Smooth muscle cell (in vitro differentiated cells): ENCODE measurements around the gene RDH13. TPM values are rescaled to one million over a fixed set of nuclear protein-coding genes. Genes with fewer than 3 reads are reported as not detected.
A peak's percentile ranks its signal among the peaks of the same experiment; 100 is the strongest.
"Not testable (repeated sequence)": the region's sequence is repeated elsewhere in the genome, so short reads cannot be mapped to it uniquely, and the experiment has no call there.

Experiments
- DNase-seq: peaks from one replicate; lab custom pipeline; 2025; ENCODE audit not compliant: unreplicated experiment; lab: John Stamatoyannopoulos, UW
- H2AFZ ChIP-seq: fragments of 200-600 bp; sonication (generic); 2 replicates; pipeline ENCODE4 v1.6.0; 2016; ENCODE audit warnings: antibody characterized with exemption, low read depth, mild to moderate bottlenecking
- H3F3A ChIP-seq: fragments of 200-600 bp; sonication (generic); 2 replicates; pipeline ENCODE4 v1.6.0; 2017; ENCODE audit warnings: antibody characterized with exemption, low read depth
- H3K27ac ChIP-seq: fragments of 200-600 bp; sonication (generic); 2 replicates; pipeline ENCODE4 v1.5.1; 2016; ENCODE audit warnings: low read depth, mild to moderate bottlenecking
- H3K27me3 ChIP-seq: fragments of 200-600 bp; sonication (generic); 2 replicates; pipeline ENCODE4 v1.6.1; 2016; ENCODE audit warnings: low read depth, mild to moderate bottlenecking
- H3K36me3 ChIP-seq: fragments of 200-600 bp; sonication (generic); 2 replicates; pipeline ENCODE4 v1.5.1; 2016; ENCODE audit warnings: low read depth
- H3K4me1 ChIP-seq: fragments of 200-600 bp; sonication (generic); 2 replicates; pipeline ENCODE4 v1.5.1; 2016; ENCODE audit warnings: low read depth
- H3K4me2 ChIP-seq: fragments of 200-600 bp; sonication (generic); 2 replicates; pipeline ENCODE4 v1.6.0; 2016; ENCODE audit warnings: mild to moderate bottlenecking
- H3K4me3 ChIP-seq: fragments of 200-600 bp; sonication (generic); 2 replicates; pipeline ENCODE4 v1.5.1; 2016; ENCODE audit warnings: mild to moderate bottlenecking
- H3K79me2 ChIP-seq: fragments of 200-600 bp; sonication (generic); 2 replicates; pipeline ENCODE4 v1.6.0; 2016; ENCODE audit warnings: low read depth, mild to moderate bottlenecking
- H3K9ac ChIP-seq: fragments of 200-600 bp; sonication (generic); 2 replicates; pipeline ENCODE4 v1.6.0; 2016; ENCODE audit warnings: low read depth
- H3K9me3 ChIP-seq: fragments of 200-600 bp; sonication (generic); replicated peaks from 2 replicates; pipeline ENCODE4 v1.5.1; 2016; ENCODE audit warnings: low read depth
- H4K20me1 ChIP-seq: fragments of 200-600 bp; sonication (generic); 2 replicates; pipeline ENCODE4 v1.6.0; 2016; ENCODE audit warnings: low read depth
- WGBS: methylation state at CpG from one replicate; pipeline ENCODE4 v1.1.7; 2016; ENCODE audit warnings: low lambda C conversion rate; 5-methylcytosine and 5-hydroxymethylcytosine counted together
- polyA plus RNA-seq: library from polyadenylated mRNA; unstranded; fragments of >200 nt; fragmentation: Nextera tagmentation; extraction: Ambion mirVana; gene quantifications from 2 replicates; pipeline ENCODE4 v1.2.1, GENCODE V29; 2016
- total RNA-seq: library from RNA; depleted of rRNA; stranded (reverse); fragments of >200 nt; gene quantifications from 2 replicates; pipeline ENCODE4 v1.2.3, GENCODE V29; 2014
- TF ChIP-seq, protein P1 (sequence below): fragments of 200-600 bp; sonication (generic); IDR thresholded peaks from 2 replicates; pipeline ENCODE4 v1.5.1; 2017; ENCODE audit warnings: borderline replicate concordance, mild to moderate bottlenecking, antibody characterized with exemption; ENCODE audit not compliant: insufficient read depth, poor library complexity, severe bottlenecking

Gene RDH13
- total and polyA plus RNA-seq, 2 experiments from 2014 or later, result 9.1 to 13.5 TPM

DNA sequence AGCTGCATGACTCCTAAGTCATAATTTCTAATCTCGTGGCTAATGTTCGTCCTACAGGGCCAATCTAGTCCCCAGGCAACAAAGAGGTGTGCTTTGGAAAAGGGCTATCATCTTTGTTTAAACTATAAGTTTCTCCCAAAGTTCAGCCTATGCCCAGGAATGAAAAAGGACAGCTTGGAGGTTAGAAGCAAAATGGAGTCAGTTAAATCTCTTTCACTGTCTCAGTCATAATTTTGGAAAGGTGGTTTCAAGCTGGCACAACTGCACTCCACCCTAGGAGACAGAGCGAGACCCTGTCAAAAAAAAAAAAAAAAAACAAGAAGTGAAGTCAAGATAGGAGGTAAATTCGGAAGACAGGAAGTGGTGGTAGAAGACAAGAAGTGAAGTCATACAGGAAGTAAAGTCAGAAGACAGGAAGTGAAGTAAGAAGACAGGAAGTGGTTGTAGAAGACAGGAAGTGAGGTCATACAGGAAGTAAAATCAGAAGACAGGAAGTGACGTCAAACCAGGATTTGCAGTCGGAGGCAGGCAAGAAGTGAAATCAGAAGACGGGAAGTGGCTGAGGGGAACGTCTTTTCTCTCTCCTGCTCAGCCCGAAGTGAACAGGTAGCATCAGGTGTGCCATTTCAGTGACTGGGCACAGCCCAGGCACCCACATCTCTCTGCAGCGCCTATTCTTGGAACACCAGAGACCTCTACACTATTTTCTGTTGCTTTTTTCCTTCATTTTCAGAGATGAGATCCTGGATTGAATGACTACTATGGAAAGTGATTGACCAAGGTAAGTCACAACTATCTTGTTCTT is 57.1 kb downstream of the RDH13 start:
- peak overlapping the region; percentile 84 for H3K4me3 ChIP-seq
- H2AFZ ChIP-seq, result no peak overlapping the region
- peak overlapping the region; percentile 91 for H3K9ac ChIP-seq
- 52% methylated on average over 10 of the region's 10 CpGs for WGBS
- H3F3A ChIP-seq, result no peaks in the 10 kb centered on the region
- no peaks in the 10 kb centered on the region for H3K36me3 ChIP-seq
- H3K79me2 ChIP-seq, result no peaks in the 10 kb centered on the region
- H3K27ac ChIP-seq, result peak overlapping the region; percentile 74
- H3K4me2 ChIP-seq, result peak overlapping the region; percentile 84
- no peaks in the 10 kb centered on the region for H4K20me1 ChIP-seq
- TF ChIP-seq, protein P1, sequence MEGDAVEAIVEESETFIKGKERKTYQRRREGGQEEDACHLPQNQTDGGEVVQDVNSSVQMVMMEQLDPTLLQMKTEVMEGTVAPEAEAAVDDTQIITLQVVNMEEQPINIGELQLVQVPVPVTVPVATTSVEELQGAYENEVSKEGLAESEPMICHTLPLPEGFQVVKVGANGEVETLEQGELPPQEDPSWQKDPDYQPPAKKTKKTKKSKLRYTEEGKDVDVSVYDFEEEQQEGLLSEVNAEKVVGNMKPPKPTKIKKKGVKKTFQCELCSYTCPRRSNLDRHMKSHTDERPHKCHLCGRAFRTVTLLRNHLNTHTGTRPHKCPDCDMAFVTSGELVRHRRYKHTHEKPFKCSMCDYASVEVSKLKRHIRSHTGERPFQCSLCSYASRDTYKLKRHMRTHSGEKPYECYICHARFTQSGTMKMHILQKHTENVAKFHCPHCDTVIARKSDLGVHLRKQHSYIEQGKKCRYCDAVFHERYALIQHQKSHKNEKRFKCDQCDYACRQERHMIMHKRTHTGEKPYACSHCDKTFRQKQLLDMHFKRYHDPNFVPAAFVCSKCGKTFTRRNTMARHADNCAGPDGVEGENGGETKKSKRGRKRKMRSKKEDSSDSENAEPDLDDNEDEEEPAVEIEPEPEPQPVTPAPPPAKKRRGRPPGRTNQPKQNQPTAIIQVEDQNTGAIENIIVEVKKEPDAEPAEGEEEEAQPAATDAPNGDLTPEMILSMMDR, result no peak
- DNase-seq, result no peak
- H3K4me1 ChIP-seq, result peaks cover 10% of the 10 kb centered on the region
- no peaks in the 10 kb centered on the region for H3K9me3 ChIP-seq
- H3K27me3 ChIP-seq, result peaks cover 5% of the 10 kb centered on the region

DNA sequence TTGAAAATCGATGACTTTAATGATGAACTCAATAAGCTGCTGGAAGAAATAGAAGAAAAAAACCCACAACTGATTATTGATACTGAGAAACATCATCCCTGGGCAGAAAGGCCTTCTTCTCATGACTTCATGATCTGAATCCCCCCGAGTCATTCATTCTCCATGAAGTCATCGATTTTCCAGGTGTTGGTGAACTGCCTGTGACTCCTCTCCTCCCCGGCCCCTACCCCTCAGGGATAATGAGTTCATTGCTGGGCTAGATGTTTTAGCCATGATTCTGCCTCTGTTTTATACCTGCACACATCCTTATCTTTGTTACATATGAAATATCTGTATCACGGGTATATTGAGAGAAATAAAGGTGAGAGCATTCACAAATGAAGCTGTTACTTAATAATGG is 62.2 kb downstream of the RDH13 start:
- H3K9me3 ChIP-seq, result no peaks in the 10 kb centered on the region
- no peaks in the 10 kb centered on the region for H3F3A ChIP-seq
- no peaks in the 10 kb centered on the region for H3K4me1 ChIP-seq
- TF ChIP-seq, protein P1, result no peak
- DNase-seq, result no peak
- no peak overlapping the region for H3K4me3 ChIP-seq
- no peaks in the 10 kb centered on the region for H3K27me3 ChIP-seq
- H2AFZ ChIP-seq, result no peak overlapping the region
- H4K20me1 ChIP-seq, result no peaks in the 10 kb centered on the region
- no peak overlapping the region for H3K9ac ChIP-seq
- H3K27ac ChIP-seq, result no peak overlapping the region
- H3K4me2 ChIP-seq, result no peak overlapping the region
- WGBS, result 79% methylated on average over 5 of the region's 5 CpGs
- H3K79me2 ChIP-seq, result no peaks in the 10 kb centered on the region
- no peaks in the 10 kb centered on the region for H3K36me3 ChIP-seq

DNA sequence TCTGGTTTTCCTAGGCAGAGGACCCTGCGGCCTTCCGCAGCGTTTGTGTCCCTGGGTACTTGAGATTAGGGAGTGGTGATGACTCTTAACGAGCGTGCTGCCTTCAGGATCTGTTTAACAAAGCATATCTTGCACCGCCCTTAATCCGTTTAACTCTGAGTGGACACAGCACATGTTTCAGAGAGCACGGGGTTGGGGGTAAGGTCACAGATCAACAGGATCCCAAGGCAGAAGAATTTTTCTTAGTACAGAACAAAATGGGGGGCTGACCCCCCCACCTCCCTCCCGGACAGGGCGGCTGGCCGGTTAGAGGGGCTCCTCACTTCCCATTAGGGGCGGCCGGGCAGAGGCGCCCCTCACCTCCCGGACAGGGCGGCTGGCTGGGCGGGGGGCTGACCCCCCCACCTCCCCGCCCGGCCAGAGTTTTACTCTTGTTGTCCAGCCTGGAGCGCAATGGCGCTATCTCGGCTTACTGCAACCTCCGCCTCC is 64.2 kb downstream of the RDH13 start:
- H3K9ac ChIP-seq, H3K79me2 ChIP-seq, H3K36me3 ChIP-seq, H4K20me1 ChIP-seq, H3K4me2 ChIP-seq, H3K27ac ChIP-seq, H3K4me1 ChIP-seq, H3K27me3 ChIP-seq, H2AFZ ChIP-seq, H3F3A ChIP-seq, H3K4me3 ChIP-seq, H3K9me3 ChIP-seq, DNase-seq: not testable (repeated sequence)
- 73% methylated on average over 19 of the region's 23 CpGs for WGBS

DNA sequence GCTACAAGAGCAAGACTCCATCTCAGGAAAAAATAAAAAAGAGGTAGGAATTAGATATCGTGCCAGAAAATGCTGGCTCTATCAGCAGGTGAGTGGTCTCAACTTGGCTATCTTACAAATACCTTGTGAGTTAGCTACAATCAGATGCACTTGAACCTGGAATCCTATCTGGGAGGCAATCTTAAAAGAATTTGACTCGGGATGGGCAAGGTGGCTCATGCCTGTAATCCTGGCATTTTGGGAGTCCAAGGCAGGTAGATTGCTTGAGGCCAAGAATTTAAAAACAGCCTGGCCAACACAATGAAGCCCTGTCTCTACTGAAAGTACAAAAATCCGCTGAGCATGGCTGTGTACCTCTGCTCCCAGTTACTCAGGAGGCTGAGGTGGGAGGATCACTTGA is 67.4 kb downstream of the RDH13 start:
- no peak for DNase-seq
- Histone ChIP-seq H3K4me2 (no peak overlapping the region), H2AFZ (no peak overlapping the region), H3K27me3 (no peaks in the 10 kb centered on the region), H3K79me2 (no peaks in the 10 kb centered on the region), H4K20me1 (no peaks in the 10 kb centered on the region), H3K36me3 (no peaks in the 10 kb centered on the region), H3K4me3 (no peak overlapping the region), H3F3A (no peaks in the 10 kb centered on the region), H3K27ac (no peak overlapping the region), H3K4me1 (no peaks in the 10 kb centered on the region), H3K9me3 (no peaks in the 10 kb centered on the region), H3K9ac (no peak overlapping the region)
- 92% methylated on average over 3 of the region's 3 CpGs for WGBS
- TF ChIP-seq, protein P1, result no peak

Other genes with a start within 250 kb of the RDH13 start
- not detected in 2 replicates for gene KIR3DL1, start 246.7 kb downstream of the RDH13 start, total RNA-seq
- gene KIR3DL1, start 246.7 kb downstream of the RDH13 start, polyA plus RNA-seq, result not detected in 2 replicates
- not detected in 2 replicates for gene KIR2DS4, start 230.5 kb downstream of the RDH13 start, total RNA-seq
- gene KIR2DS4, start 230.5 kb downstream of the RDH13 start, polyA plus RNA-seq, result not detected in 2 replicates
- not detected in 2 replicates for gene KIR3DL2, start 212.7 kb downstream of the RDH13 start, total RNA-seq
- not detected in 2 replicates for gene KIR3DL2, start 212.7 kb downstream of the RDH13 start, polyA plus RNA-seq
- not detected in 2 replicates for gene FCAR, start 188.9 kb downstream of the RDH13 start, total RNA-seq
- gene FCAR, start 188.9 kb downstream of the RDH13 start, polyA plus RNA-seq, result not detected in 2 replicates
- 1.7 TPM in 1 of 2 replicates, not detected in the other for gene NCR1, start 157.0 kb downstream of the RDH13 start, total RNA-seq
- 0.64 TPM in 1 of 2 replicates, not detected in the other for gene NCR1, start 157.0 kb downstream of the RDH13 start, polyA plus RNA-seq
- gene NLRP7, start 115.6 kb downstream of the RDH13 start, total RNA-seq, result 0.18 and 1.3 TPM in 2 replicates
- gene NLRP7, start 115.6 kb downstream of the RDH13 start, polyA plus RNA-seq, result 0.29 and 1.7 TPM in 2 replicates
- gene NLRP2, start 96.8 kb downstream of the RDH13 start, total RNA-seq, result 37.9 and 52.2 TPM in 2 replicates
- gene NLRP2, start 96.8 kb downstream of the RDH13 start, polyA plus RNA-seq, result 13.7 and 42.5 TPM in 2 replicates
- 0.09 TPM in 1 of 2 replicates, not detected in the other for gene GP6, start 24.9 kb downstream of the RDH13 start, total RNA-seq
- gene GP6, start 24.9 kb downstream of the RDH13 start, polyA plus RNA-seq, result 1.8 TPM in 1 of 2 replicates, not detected in the other
- gene EPS8L1, start 12.7 kb upstream of the RDH13 start, total RNA-seq, result 21.4 and 32.9 TPM in 2 replicates
- 16.8 and 32.6 TPM in 2 replicates for gene EPS8L1, start 12.7 kb upstream of the RDH13 start, polyA plus RNA-seq
- 16.8 and 30.5 TPM in 2 replicates for gene PPP1R12C, start 54.5 kb upstream of the RDH13 start, total RNA-seq
- gene PPP1R12C, start 54.5 kb upstream of the RDH13 start, polyA plus RNA-seq, result 26.1 and 32.1 TPM in 2 replicates
- 24.9 and 27.1 TPM in 2 replicates for gene TNNT1, start 86.1 kb upstream of the RDH13 start, total RNA-seq
- 24.5 and 54.0 TPM in 2 replicates for gene TNNT1, start 86.1 kb upstream of the RDH13 start, polyA plus RNA-seq
- gene TNNI3, start 94.6 kb upstream of the RDH13 start, total RNA-seq, result not detected in 2 replicates
- 1.8 and 3.0 TPM in 2 replicates for gene TNNI3, start 94.6 kb upstream of the RDH13 start, polyA plus RNA-seq
- gene DNAAF3, start 103.5 kb upstream of the RDH13 start, total RNA-seq, result 0.76 and 1.3 TPM in 2 replicates
- gene DNAAF3, start 103.5 kb upstream of the RDH13 start, polyA plus RNA-seq, result 0.97 and 1.4 TPM in 2 replicates
- gene SYT5, start 117.1 kb upstream of the RDH13 start, total RNA-seq, result not detected in 2 replicates
- gene SYT5, start 117.1 kb upstream of the RDH13 start, polyA plus RNA-seq, result 0.17 TPM in 1 of 2 replicates, not detected in the other
- 0.18 and 0.31 TPM in 2 replicates for gene PTPRH, start 146.4 kb upstream of the RDH13 start, total RNA-seq
- 0.46 TPM in 1 of 2 replicates, not detected in the other for gene PTPRH, start 146.4 kb upstream of the RDH13 start, polyA plus RNA-seq
- 1.7 and 2.1 TPM in 2 replicates for gene TMEM86B, start 165.6 kb upstream of the RDH13 start, total RNA-seq
- 2.6 and 3.3 TPM in 2 replicates for gene TMEM86B, start 165.6 kb upstream of the RDH13 start, polyA plus RNA-seq
- 26.7 and 31.1 TPM in 2 replicates for gene PPP6R1, start 195.9 kb upstream of the RDH13 start, total RNA-seq
- gene PPP6R1, start 195.9 kb upstream of the RDH13 start, polyA plus RNA-seq, result 58.0 and 59.9 TPM in 2 replicates
- 21.5 and 22.1 TPM in 2 replicates for gene HSPBP1, start 217.0 kb upstream of the RDH13 start, total RNA-seq
- 66.5 and 80.0 TPM in 2 replicates for gene HSPBP1, start 217.0 kb upstream of the RDH13 start, polyA plus RNA-seq
- gene BRSK1, start 220.8 kb upstream of the RDH13 start, total RNA-seq, result 5.0 and 10.4 TPM in 2 replicates
- 3.0 and 3.3 TPM in 2 replicates for gene BRSK1, start 220.8 kb upstream of the RDH13 start, polyA plus RNA-seq